ENCODE measurements around the gene CFAP221.

DNA sequence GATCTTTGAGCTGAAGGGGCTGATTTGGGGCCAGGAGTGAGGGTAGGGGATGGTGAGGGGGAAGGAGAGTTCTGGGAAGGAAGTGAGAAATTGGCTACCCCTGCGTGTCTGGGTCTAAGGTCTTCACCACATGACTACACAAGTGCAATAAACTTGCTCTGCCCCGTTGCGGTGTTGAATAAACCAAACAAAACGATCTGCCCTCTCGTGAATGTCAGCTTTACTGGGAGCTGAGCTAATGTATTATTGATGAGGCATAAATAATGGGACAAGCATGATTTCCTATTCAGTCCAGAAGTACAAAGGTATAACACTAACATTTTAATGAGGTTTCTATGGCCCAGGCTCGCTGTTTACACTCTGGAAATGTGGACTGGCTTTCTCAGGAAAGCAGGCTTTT is 8.0 kb upstream of the CFAP221 start:
- TF ChIP-seq CTCF (IDR thresholded peaks at IDR 0.05) = no peak
- TF ChIP-seq EP300 (IDR thresholded peaks at IDR 0.05) = no peak
